ENCODE data around the gene RSPH6A.

GRCh38 chr19:45863840-45864628 is 48.9 kb upstream of the RSPH6A start, which contains the start of gene FOXA3:
- TF ChIP-seq, protein P1, sequence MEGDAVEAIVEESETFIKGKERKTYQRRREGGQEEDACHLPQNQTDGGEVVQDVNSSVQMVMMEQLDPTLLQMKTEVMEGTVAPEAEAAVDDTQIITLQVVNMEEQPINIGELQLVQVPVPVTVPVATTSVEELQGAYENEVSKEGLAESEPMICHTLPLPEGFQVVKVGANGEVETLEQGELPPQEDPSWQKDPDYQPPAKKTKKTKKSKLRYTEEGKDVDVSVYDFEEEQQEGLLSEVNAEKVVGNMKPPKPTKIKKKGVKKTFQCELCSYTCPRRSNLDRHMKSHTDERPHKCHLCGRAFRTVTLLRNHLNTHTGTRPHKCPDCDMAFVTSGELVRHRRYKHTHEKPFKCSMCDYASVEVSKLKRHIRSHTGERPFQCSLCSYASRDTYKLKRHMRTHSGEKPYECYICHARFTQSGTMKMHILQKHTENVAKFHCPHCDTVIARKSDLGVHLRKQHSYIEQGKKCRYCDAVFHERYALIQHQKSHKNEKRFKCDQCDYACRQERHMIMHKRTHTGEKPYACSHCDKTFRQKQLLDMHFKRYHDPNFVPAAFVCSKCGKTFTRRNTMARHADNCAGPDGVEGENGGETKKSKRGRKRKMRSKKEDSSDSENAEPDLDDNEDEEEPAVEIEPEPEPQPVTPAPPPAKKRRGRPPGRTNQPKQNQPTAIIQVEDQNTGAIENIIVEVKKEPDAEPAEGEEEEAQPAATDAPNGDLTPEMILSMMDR (conservative IDR thresholded peaks at IDR 0.05; ENCODE audit: low read depth, low read length): peak; percentile 60
- TF ChIP-seq, protein P2, sequence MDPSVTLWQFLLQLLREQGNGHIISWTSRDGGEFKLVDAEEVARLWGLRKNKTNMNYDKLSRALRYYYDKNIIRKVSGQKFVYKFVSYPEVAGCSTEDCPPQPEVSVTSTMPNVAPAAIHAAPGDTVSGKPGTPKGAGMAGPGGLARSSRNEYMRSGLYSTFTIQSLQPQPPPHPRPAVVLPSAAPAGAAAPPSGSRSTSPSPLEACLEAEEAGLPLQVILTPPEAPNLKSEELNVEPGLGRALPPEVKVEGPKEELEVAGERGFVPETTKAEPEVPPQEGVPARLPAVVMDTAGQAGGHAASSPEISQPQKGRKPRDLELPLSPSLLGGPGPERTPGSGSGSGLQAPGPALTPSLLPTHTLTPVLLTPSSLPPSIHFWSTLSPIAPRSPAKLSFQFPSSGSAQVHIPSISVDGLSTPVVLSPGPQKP (IDR thresholded peaks at IDR 0.05; ENCODE audit: borderline replicate concordance, low read depth, low read length): no peak
- TF ChIP-seq SMC3 (IDR thresholded peaks at IDR 0.05; ENCODE audit: low read depth, low read length): peak; percentile 35
- no peak for TF ChIP-seq POLR2A (IDR thresholded peaks at IDR 0.05; ENCODE audit: low read depth, low read length)

Measured in IMR-90 (cell line).